ENCODE measurements around the gene MDFIC2. TPM values are rescaled to one million over a fixed set of nuclear protein-coding genes. Genes with fewer than 3 reads are reported as not detected.
"Not testable (repeated sequence)": the region's sequence is repeated elsewhere in the genome, so short reads cannot be mapped to it uniquely, and the experiment has no call there.

The MDFIC2 gene
- not detected for total RNA-seq
- polyA plus RNA-seq = not detected

GRCh38 chr3:70312336-70312735 lies at the start of gene MDFIC2:
TSS of gene MDFIC2 (minus strand) at chr3:70312638. CDS start at chr3:70311973, 665 bp downstream.
- H3K27ac ChIP-seq (ENCODE audit: low read depth, low read length) = no peak within 1 kb of the TSS

DNA sequence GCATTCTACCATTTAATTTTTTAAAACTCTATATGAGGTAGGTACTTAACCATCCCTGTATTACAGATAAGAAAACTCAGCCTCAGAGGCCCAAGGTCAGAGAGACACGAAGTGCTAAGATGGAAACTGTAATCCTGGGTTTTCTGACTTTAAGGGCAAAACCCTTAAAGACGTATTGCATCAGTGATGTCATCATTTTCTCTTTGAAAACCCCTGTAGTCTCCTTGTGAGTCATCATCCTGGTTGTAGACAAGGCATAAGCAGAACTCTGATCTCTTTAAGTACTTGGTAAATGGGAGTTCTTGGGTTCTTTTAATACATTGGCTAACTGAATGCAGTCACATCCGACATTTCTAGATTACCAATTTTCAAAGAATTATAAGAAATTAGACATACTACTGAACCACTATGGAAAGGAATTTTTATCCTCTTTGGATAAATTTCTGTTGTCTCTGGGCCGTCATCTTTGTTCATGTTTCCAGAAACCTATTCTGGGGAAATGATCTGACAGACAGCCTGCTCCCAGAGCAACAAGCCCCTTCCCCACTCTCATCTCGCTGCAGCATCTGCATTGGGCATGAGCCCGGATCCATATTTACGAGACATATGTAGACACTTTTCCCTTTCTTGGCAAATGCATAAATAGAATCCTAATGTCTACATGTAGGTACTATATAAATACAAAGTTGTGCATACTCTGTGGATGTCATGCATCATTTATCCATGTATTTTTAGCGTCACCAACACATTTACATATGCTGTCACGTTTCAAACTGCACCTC lies 48.7 kb upstream of the MDFIC2 start:
- H3K36me3 Mint-ChIP-seq = no peaks in the 10 kb centered on the region
- Histone ChIP-seq H3K27ac (ENCODE audit: low read depth, low read length) (no peak overlapping the region), H3K9me3 (ENCODE audit: low read length) (no peaks in the 10 kb centered on the region), H3K36me3 (ENCODE audit: insufficient read depth, low read length) (no peaks in the 10 kb centered on the region), H3K4me1 (ENCODE audit: insufficient read depth, low read length) (no peaks in the 10 kb centered on the region), H3K27me3 (ENCODE audit: insufficient read depth, low read length, poor library complexity, severe bottlenecking) (no peaks in the 10 kb centered on the region), H3K4me3 (ENCODE audit: low read length) (no peak overlapping the region)
- ChIA-PET CTCF (no interaction called here), POLR2A (no interaction called here)
- H3K27ac Mint-ChIP-seq = no peak overlapping the region
- no peak for DNase-seq
- no peak overlapping the region for H3K4me3 Mint-ChIP-seq
- H3K4me1 Mint-ChIP-seq = no peaks in the 10 kb centered on the region
- H3K9me3 Mint-ChIP-seq = peaks cover 2 to 20% (median 5%) of the 10 kb centered on the region in 5 donors
- no peaks in the 10 kb centered on the region for H3K27me3 Mint-ChIP-seq

More at GRCh38 chr3:70312336-70312735, at the start of gene MDFIC2:
- Histone ChIP-seq H3K36me3 (ENCODE audit: insufficient read depth, low read length) (no peaks in the 10 kb centered on the region), H3K4me1 (ENCODE audit: insufficient read depth, low read length) (no peaks in the 10 kb centered on the region), H3K9me3 (ENCODE audit: low read length) (no peaks in the 10 kb centered on the region), H3K27me3 (ENCODE audit: insufficient read depth, low read length, poor library complexity, severe bottlenecking) (no peaks in the 10 kb centered on the region), H3K4me3 (ENCODE audit: low read length) (no peak within 1 kb of the TSS)
- Mint-ChIP-seq H3K9me3 (peaks cover 0 to 2% (median 0%) of the 10 kb centered on the region in 5 donors), H3K27me3 (no peaks in the 10 kb centered on the region), H3K4me3 (no peak within 1 kb of the TSS), H3K27ac (no peak within 1 kb of the TSS), H3K4me1 (no peaks in the 10 kb centered on the region), H3K36me3 (no peaks in the 10 kb centered on the region)
- ChIA-PET POLR2A (no interaction called here), CTCF (no interaction called here)
- DNase-seq = no peak

- H3K4me1 ChIP-seq (ENCODE audit: insufficient read depth, low read length) = no peaks in the 10 kb centered on the region
- no peaks in the 10 kb centered on the region for H3K27me3 ChIP-seq (ENCODE audit: insufficient read depth, low read length, poor library complexity, severe bottlenecking)
- no peak for DNase-seq
- ChIA-PET POLR2A (no interaction called here), CTCF (no interaction called here)
- no peaks in the 10 kb centered on the region for H3K9me3 ChIP-seq (ENCODE audit: low read length)
- Mint-ChIP-seq H3K4me3 (no peak overlapping the region), H3K27me3 (no peaks in the 10 kb centered on the region), H3K9me3 (peaks cover 0 to 12% (median 5%) of the 10 kb centered on the region in 5 donors), H3K4me1 (no peaks in the 10 kb centered on the region), H3K27ac (no peak overlapping the region), H3K36me3 (no peaks in the 10 kb centered on the region)
- H3K4me3 ChIP-seq (ENCODE audit: low read length) = no peak overlapping the region
- H3K36me3 ChIP-seq (ENCODE audit: insufficient read depth, low read length) = no peaks in the 10 kb centered on the region
- no peak overlapping the region for H3K27ac ChIP-seq (ENCODE audit: low read depth, low read length)
These were observed 47.3 kb upstream of the MDFIC2 start for GRCh38 chr3:70359711-70360110.

GRCh38 chr3:70358978-70359580 lies 46.6 kb upstream of the MDFIC2 start:
- CTCF ChIA-PET = no interaction called here
- no peak overlapping the region for H3K4me3 Mint-ChIP-seq

GRCh38 chr3:70352215-70352614 lies 39.8 kb upstream of the MDFIC2 start:
- Histone ChIP-seq H3K9me3 (ENCODE audit: low read length) (no peaks in the 10 kb centered on the region), H3K4me1 (ENCODE audit: insufficient read depth, low read length) (no peaks in the 10 kb centered on the region), H3K27ac (ENCODE audit: low read depth, low read length) (no peak overlapping the region), H3K36me3 (ENCODE audit: insufficient read depth, low read length) (no peaks in the 10 kb centered on the region), H3K4me3 (ENCODE audit: low read length) (no peak overlapping the region), H3K27me3 (ENCODE audit: insufficient read depth, low read length, poor library complexity, severe bottlenecking) (no peaks in the 10 kb centered on the region)
- Mint-ChIP-seq H3K4me3 (no peak overlapping the region), H3K27me3 (peaks cover 0 to 5% of the 10 kb centered on the region in 2 donors), H3K36me3 (no peaks in the 10 kb centered on the region), H3K4me1 (no peaks in the 10 kb centered on the region), H3K27ac (no peak overlapping the region), H3K9me3 (peaks cover 0 to 13% (median 2%) of the 10 kb centered on the region in 5 donors)
- POLR2A ChIA-PET = no interaction called here
- DNase-seq = no peak
- CTCF ChIA-PET = no interaction called here

More at GRCh38 chr3:70358978-70359580, 46.6 kb upstream of the MDFIC2 start:
- DNase-seq = no peak
- H3K36me3 ChIP-seq (ENCODE audit: insufficient read depth, low read length) = no peaks in the 10 kb centered on the region
- Mint-ChIP-seq H3K9me3 (peaks cover 0 to 6% (median 5%) of the 10 kb centered on the region in 5 donors), H3K27ac (no peak overlapping the region), H3K27me3 (no peaks in the 10 kb centered on the region), H3K36me3 (no peaks in the 10 kb centered on the region), H3K4me1 (no peaks in the 10 kb centered on the region)
- POLR2A ChIA-PET = no interaction called here
- H3K27ac ChIP-seq (ENCODE audit: low read depth, low read length) = no peak overlapping the region
- H3K4me1 ChIP-seq (ENCODE audit: insufficient read depth, low read length) = no peaks in the 10 kb centered on the region
- no peak overlapping the region for H3K4me3 ChIP-seq (ENCODE audit: low read length)
- H3K27me3 ChIP-seq (ENCODE audit: insufficient read depth, low read length, poor library complexity, severe bottlenecking) = no peaks in the 10 kb centered on the region
- no peaks in the 10 kb centered on the region for H3K9me3 ChIP-seq (ENCODE audit: low read length)

- Histone ChIP-seq H3K4me1 (ENCODE audit: insufficient read depth, low read length) (no peaks in the 10 kb centered on the region), H3K36me3 (ENCODE audit: insufficient read depth, low read length) (no peaks in the 10 kb centered on the region), H3K27me3 (ENCODE audit: insufficient read depth, low read length, poor library complexity, severe bottlenecking) (no peaks in the 10 kb centered on the region), H3K9me3 (ENCODE audit: low read length) (no peaks in the 10 kb centered on the region), H3K4me3 (ENCODE audit: low read length) (no peak overlapping the region), H3K27ac (ENCODE audit: low read depth, low read length) (no peak overlapping the region)
- CTCF ChIA-PET = no interaction called here
- POLR2A ChIA-PET = no interaction called here
- no peaks in the 10 kb centered on the region for H3K4me1 Mint-ChIP-seq
- H3K9me3 Mint-ChIP-seq = peaks cover 0 to 5% (median 0%) of the 10 kb centered on the region in 5 donors
- no peak overlapping the region for H3K27ac Mint-ChIP-seq
- no peak overlapping the region for H3K4me3 Mint-ChIP-seq
- H3K36me3 Mint-ChIP-seq = no peaks in the 10 kb centered on the region
- peaks cover 0 to 2% of the 10 kb centered on the region in 2 donors for H3K27me3 Mint-ChIP-seq
- DNase-seq = no peak
These were observed 29.7 kb upstream of the MDFIC2 start for GRCh38 chr3:70342149-70342548.

DNA sequence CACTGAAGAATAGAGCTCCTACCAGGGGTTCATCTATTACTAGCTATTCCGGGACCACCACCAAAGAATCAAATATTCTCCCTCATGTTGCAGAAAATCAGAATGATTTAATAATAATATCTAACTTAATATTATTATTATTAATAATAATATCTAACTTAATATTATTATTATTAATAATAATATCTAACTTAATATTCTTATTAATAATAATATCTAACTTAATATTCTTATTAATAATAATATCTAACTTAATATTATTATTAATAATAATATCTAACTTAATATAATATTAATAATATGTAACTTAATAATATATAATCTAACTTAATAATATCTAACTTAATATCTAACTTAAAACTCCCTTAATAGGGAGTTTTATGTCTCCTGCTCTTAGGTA lies 24.4 kb upstream of the MDFIC2 start:
- H3K9me3 Mint-ChIP-seq; H3K27me3 Mint-ChIP-seq; DNase-seq; H3K4me1 ChIP-seq (ENCODE audit: insufficient read depth, low read length); H3K27ac ChIP-seq (ENCODE audit: low read depth, low read length); CTCF ChIA-PET; H3K9me3 ChIP-seq (ENCODE audit: low read length); H3K4me3 Mint-ChIP-seq; H3K36me3 ChIP-seq (ENCODE audit: insufficient read depth, low read length); POLR2A ChIA-PET; H3K27ac Mint-ChIP-seq; H3K4me1 Mint-ChIP-seq; H3K36me3 Mint-ChIP-seq; H3K27me3 ChIP-seq (ENCODE audit: insufficient read depth, low read length, poor library complexity, severe bottlenecking); H3K4me3 ChIP-seq (ENCODE audit: low read length): not testable (repeated sequence)

GRCh38 chr3:70333080-70333479 lies 20.6 kb upstream of the MDFIC2 start:
- ChIA-PET POLR2A (no interaction called here), CTCF (no interaction called here)
- H3K27me3 ChIP-seq (ENCODE audit: insufficient read depth, low read length, poor library complexity, severe bottlenecking) = no peaks in the 10 kb centered on the region
- no peaks in the 10 kb centered on the region for H3K4me1 ChIP-seq (ENCODE audit: insufficient read depth, low read length)
- no peak overlapping the region for H3K27ac Mint-ChIP-seq
- H3K9me3 ChIP-seq (ENCODE audit: low read length) = no peaks in the 10 kb centered on the region
- no peaks in the 10 kb centered on the region for H3K36me3 ChIP-seq (ENCODE audit: insufficient read depth, low read length)
- H3K4me3 ChIP-seq (ENCODE audit: low read length) = no peak overlapping the region
- peaks cover 0 to 7% (median 0%) of the 10 kb centered on the region in 5 donors for H3K9me3 Mint-ChIP-seq
- H3K36me3 Mint-ChIP-seq = peaks cover 0 to 2% (median 0%) of the 10 kb centered on the region in 3 donors
- H3K4me1 Mint-ChIP-seq = no peaks in the 10 kb centered on the region
- no peak overlapping the region for H3K4me3 Mint-ChIP-seq
- H3K27ac ChIP-seq (ENCODE audit: low read depth, low read length) = no peak overlapping the region
- DNase-seq = no peak
- peaks cover 0 to 1% of the 10 kb centered on the region in 2 donors for H3K27me3 Mint-ChIP-seq
